ENCODE results near the gene RFTN1. TPM values are rescaled to one million over a fixed set of nuclear protein-coding genes. Genes with fewer than 3 reads are reported as not detected.

The RFTN1 gene
- total and polyA plus RNA-seq, 9 of the 15 experiments (the other 6 are each of a cell fraction or from before 2014, with no cell fraction given): 0.08 to 0.51 (median 0.11) TPM; not detected in 6

DNA sequence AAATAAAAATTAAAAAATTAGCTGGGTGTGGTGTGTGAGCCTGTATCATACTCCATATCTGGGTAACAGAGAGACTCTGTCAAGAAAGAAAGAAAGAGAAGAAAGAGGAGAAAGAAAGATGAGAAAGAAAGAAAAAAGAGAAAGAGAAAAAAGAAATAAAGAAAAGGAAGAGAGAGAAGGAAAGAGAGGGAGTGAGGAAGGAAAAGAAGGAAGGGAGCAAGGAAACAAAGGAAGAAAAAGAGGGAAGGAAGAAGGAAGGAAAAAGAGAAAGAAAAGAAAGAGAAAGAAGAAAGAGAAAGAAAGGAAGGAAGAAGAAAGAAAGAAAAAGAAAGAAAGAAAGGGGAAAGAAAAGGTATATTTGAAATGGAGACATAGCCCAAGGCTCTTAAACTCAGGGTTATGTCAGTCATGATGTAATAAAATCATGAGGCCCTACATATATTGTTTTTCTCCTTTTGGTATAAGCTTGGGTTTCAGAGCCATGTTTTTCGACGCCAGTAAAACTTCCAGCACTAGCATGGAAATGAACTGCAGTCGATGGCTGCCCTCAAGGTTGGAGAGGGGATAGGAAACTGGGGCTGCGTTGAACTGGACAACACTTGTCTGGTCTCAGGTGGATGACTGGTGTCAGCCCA is 38.0 kb upstream of the RFTN1 start (continued):
- TF ChIP-seq, protein P1, sequence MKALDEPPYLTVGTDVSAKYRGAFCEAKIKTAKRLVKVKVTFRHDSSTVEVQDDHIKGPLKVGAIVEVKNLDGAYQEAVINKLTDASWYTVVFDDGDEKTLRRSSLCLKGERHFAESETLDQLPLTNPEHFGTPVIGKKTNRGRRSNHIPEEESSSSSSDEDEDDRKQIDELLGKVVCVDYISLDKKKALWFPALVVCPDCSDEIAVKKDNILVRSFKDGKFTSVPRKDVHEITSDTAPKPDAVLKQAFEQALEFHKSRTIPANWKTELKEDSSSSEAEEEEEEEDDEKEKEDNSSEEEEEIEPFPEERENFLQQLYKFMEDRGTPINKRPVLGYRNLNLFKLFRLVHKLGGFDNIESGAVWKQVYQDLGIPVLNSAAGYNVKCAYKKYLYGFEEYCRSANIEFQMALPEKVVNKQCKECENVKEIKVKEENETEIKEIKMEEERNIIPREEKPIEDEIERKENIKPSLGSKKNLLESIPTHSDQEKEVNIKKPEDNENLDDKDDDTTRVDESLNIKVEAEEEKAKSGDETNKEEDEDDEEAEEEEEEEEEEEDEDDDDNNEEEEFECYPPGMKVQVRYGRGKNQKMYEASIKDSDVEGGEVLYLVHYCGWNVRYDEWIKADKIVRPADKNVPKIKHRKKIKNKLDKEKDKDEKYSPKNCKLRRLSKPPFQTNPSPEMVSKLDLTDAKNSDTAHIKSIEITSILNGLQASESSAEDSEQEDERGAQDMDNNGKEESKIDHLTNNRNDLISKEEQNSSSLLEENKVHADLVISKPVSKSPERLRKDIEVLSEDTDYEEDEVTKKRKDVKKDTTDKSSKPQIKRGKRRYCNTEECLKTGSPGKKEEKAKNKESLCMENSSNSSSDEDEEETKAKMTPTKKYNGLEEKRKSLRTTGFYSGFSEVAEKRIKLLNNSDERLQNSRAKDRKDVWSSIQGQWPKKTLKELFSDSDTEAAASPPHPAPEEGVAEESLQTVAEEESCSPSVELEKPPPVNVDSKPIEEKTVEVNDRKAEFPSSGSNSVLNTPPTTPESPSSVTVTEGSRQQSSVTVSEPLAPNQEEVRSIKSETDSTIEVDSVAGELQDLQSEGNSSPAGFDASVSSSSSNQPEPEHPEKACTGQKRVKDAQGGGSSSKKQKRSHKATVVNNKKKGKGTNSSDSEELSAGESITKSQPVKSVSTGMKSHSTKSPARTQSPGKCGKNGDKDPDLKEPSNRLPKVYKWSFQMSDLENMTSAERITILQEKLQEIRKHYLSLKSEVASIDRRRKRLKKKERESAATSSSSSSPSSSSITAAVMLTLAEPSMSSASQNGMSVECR (CRISPR knock-in tag; IDR thresholded peaks at IDR 0.05): no peak
- TF ChIP-seq, protein P2, sequence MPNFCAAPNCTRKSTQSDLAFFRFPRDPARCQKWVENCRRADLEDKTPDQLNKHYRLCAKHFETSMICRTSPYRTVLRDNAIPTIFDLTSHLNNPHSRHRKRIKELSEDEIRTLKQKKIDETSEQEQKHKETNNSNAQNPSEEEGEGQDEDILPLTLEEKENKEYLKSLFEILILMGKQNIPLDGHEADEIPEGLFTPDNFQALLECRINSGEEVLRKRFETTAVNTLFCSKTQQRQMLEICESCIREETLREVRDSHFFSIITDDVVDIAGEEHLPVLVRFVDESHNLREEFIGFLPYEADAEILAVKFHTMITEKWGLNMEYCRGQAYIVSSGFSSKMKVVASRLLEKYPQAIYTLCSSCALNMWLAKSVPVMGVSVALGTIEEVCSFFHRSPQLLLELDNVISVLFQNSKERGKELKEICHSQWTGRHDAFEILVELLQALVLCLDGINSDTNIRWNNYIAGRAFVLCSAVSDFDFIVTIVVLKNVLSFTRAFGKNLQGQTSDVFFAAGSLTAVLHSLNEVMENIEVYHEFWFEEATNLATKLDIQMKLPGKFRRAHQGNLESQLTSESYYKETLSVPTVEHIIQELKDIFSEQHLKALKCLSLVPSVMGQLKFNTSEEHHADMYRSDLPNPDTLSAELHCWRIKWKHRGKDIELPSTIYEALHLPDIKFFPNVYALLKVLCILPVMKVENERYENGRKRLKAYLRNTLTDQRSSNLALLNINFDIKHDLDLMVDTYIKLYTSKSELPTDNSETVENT (CRISPR knock-in tag; IDR thresholded peaks at IDR 0.05): no peak
- TF ChIP-seq FOXK1 (CRISPR knock-in tag; IDR thresholded peaks at IDR 0.05; ENCODE audit: borderline replicate concordance): no peak
- TF ChIP-seq, protein P3, sequence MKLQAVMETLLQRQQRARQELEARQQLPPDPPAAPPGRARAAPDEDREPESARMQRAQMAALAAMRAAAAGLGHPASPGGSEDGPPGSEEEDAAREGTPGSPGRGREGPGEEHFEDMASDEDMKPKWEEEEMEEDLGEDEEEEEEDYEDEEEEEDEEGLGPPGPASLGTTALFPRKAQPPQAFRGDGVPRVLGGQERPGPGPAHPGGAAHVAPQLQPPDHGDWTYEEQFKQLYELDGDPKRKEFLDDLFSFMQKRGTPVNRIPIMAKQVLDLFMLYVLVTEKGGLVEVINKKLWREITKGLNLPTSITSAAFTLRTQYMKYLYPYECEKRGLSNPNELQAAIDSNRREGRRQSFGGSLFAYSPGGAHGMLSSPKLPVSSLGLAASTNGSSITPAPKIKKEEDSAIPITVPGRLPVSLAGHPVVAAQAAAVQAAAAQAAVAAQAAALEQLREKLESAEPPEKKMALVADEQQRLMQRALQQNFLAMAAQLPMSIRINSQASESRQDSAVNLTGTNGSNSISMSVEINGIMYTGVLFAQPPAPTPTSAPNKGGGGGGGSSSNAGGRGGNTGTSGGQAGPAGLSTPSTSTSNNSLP (IDR thresholded peaks at IDR 0.05; ENCODE audit: borderline replicate concordance, low read depth, low read length): no peak
- no peak for TF ChIP-seq CREM (IDR thresholded peaks at IDR 0.05; ENCODE audit: low read depth)
- TF ChIP-seq, protein P4, sequence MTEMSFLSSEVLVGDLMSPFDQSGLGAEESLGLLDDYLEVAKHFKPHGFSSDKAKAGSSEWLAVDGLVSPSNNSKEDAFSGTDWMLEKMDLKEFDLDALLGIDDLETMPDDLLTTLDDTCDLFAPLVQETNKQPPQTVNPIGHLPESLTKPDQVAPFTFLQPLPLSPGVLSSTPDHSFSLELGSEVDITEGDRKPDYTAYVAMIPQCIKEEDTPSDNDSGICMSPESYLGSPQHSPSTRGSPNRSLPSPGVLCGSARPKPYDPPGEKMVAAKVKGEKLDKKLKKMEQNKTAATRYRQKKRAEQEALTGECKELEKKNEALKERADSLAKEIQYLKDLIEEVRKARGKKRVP (CRISPR knock-in tag; IDR thresholded peaks at IDR 0.05): no peak
- TF ChIP-seq ZNF224 (CRISPR knock-in tag; IDR thresholded peaks at IDR 0.05): no peak
- TF ChIP-seq TAF15 (IDR thresholded peaks at IDR 0.05; ENCODE audit: low read depth, low read length): no peak
- no peak for TF ChIP-seq POLR2AphosphoS2 (IDR thresholded peaks at IDR 0.05; ENCODE audit: low read length)
- TF ChIP-seq WHSC1 (IDR thresholded peaks at IDR 0.05; ENCODE audit: low read length): no peak
- no peak for TF ChIP-seq NCOA2 (IDR thresholded peaks at IDR 0.05; ENCODE audit: partially characterized antibody in 2 of 2)
- TF ChIP-seq NRF1 (conservative IDR thresholded peaks at IDR 0.05 in 1 of 2, IDR thresholded peaks at IDR 0.05 in 1 of 2): no peak
- TF ChIP-seq THRAP3 (IDR thresholded peaks at IDR 0.05; ENCODE audit: borderline replicate concordance): 0 out of 2 replicates have a peak, but pooled peaks have one; percentile 90
- TF ChIP-seq, protein P5, sequence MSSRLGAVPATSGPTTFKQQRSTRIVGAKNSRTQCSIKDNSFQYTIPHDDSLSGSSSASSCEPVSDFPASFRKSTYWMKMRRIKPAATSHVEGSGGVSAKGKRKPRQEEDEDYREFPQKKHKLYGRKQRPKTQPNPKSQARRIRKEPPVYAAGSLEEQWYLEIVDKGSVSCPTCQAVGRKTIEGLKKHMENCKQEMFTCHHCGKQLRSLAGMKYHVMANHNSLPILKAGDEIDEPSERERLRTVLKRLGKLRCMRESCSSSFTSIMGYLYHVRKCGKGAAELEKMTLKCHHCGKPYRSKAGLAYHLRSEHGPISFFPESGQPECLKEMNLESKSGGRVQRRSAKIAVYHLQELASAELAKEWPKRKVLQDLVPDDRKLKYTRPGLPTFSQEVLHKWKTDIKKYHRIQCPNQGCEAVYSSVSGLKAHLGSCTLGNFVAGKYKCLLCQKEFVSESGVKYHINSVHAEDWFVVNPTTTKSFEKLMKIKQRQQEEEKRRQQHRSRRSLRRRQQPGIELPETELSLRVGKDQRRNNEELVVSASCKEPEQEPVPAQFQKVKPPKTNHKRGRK (tag; IDR thresholded peaks at IDR 0.05): peak; percentile 100
- no peak for TF ChIP-seq GABPB2 (CRISPR knock-in tag; conservative IDR thresholded peaks at IDR 0.05)
